ENCODE data around the gene CFAP221.

Gene CFAP221

GRCh38 chr2:119681203-119681867 lies 137.1 kb downstream of the CFAP221 start:
- DNase-seq (ENCODE audit: low spot score): no peak

GRCh38 chr2:119681868-119682220 lies 137.6 kb downstream of the CFAP221 start:
- DNase-seq (ENCODE audit: low spot score): no peak

- no peak for DNase-seq (ENCODE audit: low spot score)
Observed at GRCh38 chr2:119682578-119682977, 138.3 kb downstream of the CFAP221 start.

GRCh38 chr2:119683074-119683712 lies 138.9 kb downstream of the CFAP221 start:
- DNase-seq (ENCODE audit: low spot score): no peak

- no peak for DNase-seq (ENCODE audit: low spot score)
Observed at GRCh38 chr2:119683713-119684443, 139.6 kb downstream of the CFAP221 start.

- no peak for DNase-seq (ENCODE audit: low spot score)
Observed at GRCh38 chr2:119684518-119684917, 140.3 kb downstream of the CFAP221 start.

GRCh38 chr2:119688616-119689015 lies 144.4 kb downstream of the CFAP221 start:
- no peak for DNase-seq (ENCODE audit: low spot score)

GRCh38 chr2:119689218-119689617 lies 145.0 kb downstream of the CFAP221 start:
- no peak for DNase-seq (ENCODE audit: low spot score)

- DNase-seq (ENCODE audit: low spot score): no peak
Observed at GRCh38 chr2:119691189-119691588, 146.9 kb downstream of the CFAP221 start.

- no peak for DNase-seq (ENCODE audit: low spot score)
Observed at GRCh38 chr2:119691651-119692245, 147.5 kb downstream of the CFAP221 start.

- DNase-seq (ENCODE audit: low spot score): no peak
Observed at GRCh38 chr2:119692310-119692709, 148.1 kb downstream of the CFAP221 start.

GRCh38 chr2:119692954-119693353 lies 148.7 kb downstream of the CFAP221 start:
- DNase-seq (ENCODE audit: low spot score): no peak

- no peak for DNase-seq (ENCODE audit: low spot score)
Observed at GRCh38 chr2:119693567-119693966, 149.3 kb downstream of the CFAP221 start.

- no peak for DNase-seq (ENCODE audit: low spot score)
Observed at GRCh38 chr2:119693967-119694366, 149.7 kb downstream of the CFAP221 start.

GRCh38 chr2:119694470-119694844 lies 150.2 kb downstream of the CFAP221 start:
- DNase-seq (ENCODE audit: low spot score): no peak

GRCh38 chr2:119694845-119695521 lies 150.7 kb downstream of the CFAP221 start:
- no peak for DNase-seq (ENCODE audit: low spot score)

GRCh38 chr2:119696005-119696404 lies 151.8 kb downstream of the CFAP221 start:
- DNase-seq (ENCODE audit: low spot score): no peak

GRCh38 chr2:119696494-119697030 lies 152.3 kb downstream of the CFAP221 start:
- no peak for DNase-seq (ENCODE audit: low spot score)

- no peak for DNase-seq (ENCODE audit: low spot score)
Observed at GRCh38 chr2:119697290-119698020, 153.2 kb downstream of the CFAP221 start.

GRCh38 chr2:119698246-119698645 lies 154.0 kb downstream of the CFAP221 start:
- no peak for DNase-seq (ENCODE audit: low spot score)

- DNase-seq (ENCODE audit: low spot score): no peak
Observed at GRCh38 chr2:119699016-119699606, 154.9 kb downstream of the CFAP221 start.
